Calu3 (cell line): ENCODE results near the gene PRKCG. TPM values are rescaled to one million over a fixed set of nuclear protein-coding genes. Genes with fewer than 3 reads are reported as not detected.
A peak's percentile ranks its signal among the peaks of the same experiment; 100 is the strongest.
"Not testable (repeated sequence)": the region's sequence is repeated elsewhere in the genome, so short reads cannot be mapped to it uniquely, and the experiment has no call there.

ENCODE experiments used
- BruUV-seq: library from RNA; stranded (reverse); fragments of 400-500 nt; replicated peaks from 2 replicates; lab custom pipeline; 2021; lab: Mats Ljungman, UMichigan
- CTCF ChIA-PET: fragments of 300-600 bp; sonication (Branson Sonifier 250); formaldehyde crosslinking; loops from one replicate; lab custom pipeline; 2022; ENCODE audit warnings: antibody characterized with exemption; lab: Charles Lee
- DNase-seq: peaks from one replicate; pipeline ENCODE4 v3.0.0; 2022
- H3K27ac Mint-ChIP-seq: one replicate; pipeline ENCODE4 v1.8.0; 2022; ENCODE audit warnings: mixed read lengths; ENCODE audit not compliant: unreplicated experiment
- H3K27me3 Mint-ChIP-seq: one replicate; pipeline ENCODE4 v1.8.0; 2022; ENCODE audit warnings: mixed read lengths; ENCODE audit not compliant: unreplicated experiment
- H3K36me3 Mint-ChIP-seq: one replicate; pipeline ENCODE4 v1.8.0; 2022; ENCODE audit warnings: mild to moderate bottlenecking, moderate library complexity, mixed read lengths; ENCODE audit not compliant: insufficient read depth, unreplicated experiment
- H3K4me1 Mint-ChIP-seq: one replicate; pipeline ENCODE4 v1.8.0; 2022; ENCODE audit warnings: mild to moderate bottlenecking, low read depth, mixed read lengths; ENCODE audit not compliant: unreplicated experiment
- H3K4me3 Mint-ChIP-seq: one replicate; pipeline ENCODE4 v1.8.0; 2022; ENCODE audit warnings: mild to moderate bottlenecking, low read depth, moderate library complexity, mixed read lengths; ENCODE audit not compliant: unreplicated experiment
- H3K9me3 Mint-ChIP-seq: one replicate; pipeline ENCODE4 v1.8.0; 2022; ENCODE audit warnings: low read depth, mixed read lengths; ENCODE audit not compliant: unreplicated experiment
- CTCF ChIP-seq: fragments of 200-600 bp; IDR thresholded peaks from one replicate; pipeline ENCODE4 v1.8.0; 2022; ENCODE audit warnings: antibody characterized with exemption; ENCODE audit not compliant: unreplicated experiment
- intact Hi-C: fragments of 100-400 bp; cut with micrococcal nuclease; formaldehyde crosslinking; loops from one replicate; pipeline ENCODE4 v1.10.0; 2022; ENCODE audit not compliant: unreplicated experiment
- total RNA-seq: library from RNA; stranded (reverse); gene quantifications from 2 replicates; pipeline ENCODE4 v1.2.3, GENCODE V29; 2022

PRKCG gene
- total RNA-seq, 1 experiment from 2014 or later: 59.6 TPM

GRCh38 chr19:53945998-53946397, 64.0 kb downstream of the PRKCG start:
- Mint-ChIP-seq H3K9me3 (peaks cover 4% of the 10 kb centered on the region), H3K27ac (no peak overlapping the region), H3K27me3 (peaks cover 28% of the 10 kb centered on the region), H3K36me3 (peaks cover 10% of the 10 kb centered on the region), H3K4me1 (peaks cover 11% of the 10 kb centered on the region), H3K4me3 (no peak overlapping the region)
- intact Hi-C loops: no loop called here
- no peak for TF ChIP-seq CTCF
- no peak for DNase-seq
- CTCF ChIA-PET: interaction anchor here (2.0 kb wide), 1 partner anchor 78 kb away, joined by 5 read pairs; no protein-coding TSS in a partner anchor
- BruUV-seq: no TSS peak

- no peak for TF ChIP-seq CTCF
- BruUV-seq: no TSS peak
- peak; percentile 41 for DNase-seq
- Mint-ChIP-seq H3K27ac (no peak overlapping the region), H3K9me3 (peaks cover 4% of the 10 kb centered on the region), H3K4me3 (no peak overlapping the region), H3K27me3 (peaks cover 27% of the 10 kb centered on the region), H3K4me1 (peaks cover 11% of the 10 kb centered on the region), H3K36me3 (peaks cover 8% of the 10 kb centered on the region)
- CTCF ChIA-PET: interaction anchor here (0.5 to 1.8 kb wide), 11 partner anchors 14 to 1072 kb away, joined by 3 to 10 read pairs (median 4); partner anchors contain the start of gene MYADM
- intact Hi-C loops: no loop called here
These were observed 65.6 kb downstream of the PRKCG start for GRCh38 chr19:53947624-53948023.

- H3K4me1 Mint-ChIP-seq: peaks cover 11% of the 10 kb centered on the region
- H3K27me3 Mint-ChIP-seq: peaks cover 21% of the 10 kb centered on the region
- intact Hi-C loops, BruUV-seq, H3K9me3 Mint-ChIP-seq, DNase-seq, H3K36me3 Mint-ChIP-seq, H3K4me3 Mint-ChIP-seq, H3K27ac Mint-ChIP-seq: not testable (repeated sequence)
- CTCF ChIA-PET: interaction anchor here (0.6 to 1.8 kb wide), 5 partner anchors 32 to 156 kb away, joined by 3 to 6 read pairs (median 4); no protein-coding TSS in a partner anchor
These were observed 66.6 kb downstream of the PRKCG start for GRCh38 chr19:53948611-53949010.

- no peak overlapping the region for H3K27ac Mint-ChIP-seq
- intact Hi-C loops: no loop called here
- no peak for TF ChIP-seq CTCF
- BruUV-seq: no TSS peak
- DNase-seq: no peak
- CTCF ChIA-PET: no interaction called here
- no peaks in the 10 kb centered on the region for H3K4me1 Mint-ChIP-seq
- no peak overlapping the region for H3K4me3 Mint-ChIP-seq
- peaks cover 37% of the 10 kb centered on the region for H3K27me3 Mint-ChIP-seq
- peaks cover 4% of the 10 kb centered on the region for H3K36me3 Mint-ChIP-seq
- no peaks in the 10 kb centered on the region for H3K9me3 Mint-ChIP-seq
These were observed 69.4 kb downstream of the PRKCG start for GRCh38 chr19:53951436-53951835.

GRCh38 chr19:53951947-53952346, 70.0 kb downstream of the PRKCG start:
- no peak for TF ChIP-seq CTCF
- no peak overlapping the region for H3K27ac Mint-ChIP-seq
- H3K4me3 Mint-ChIP-seq: no peak overlapping the region
- peaks cover 4% of the 10 kb centered on the region for H3K36me3 Mint-ChIP-seq
- no TSS peak for BruUV-seq
- no peaks in the 10 kb centered on the region for H3K9me3 Mint-ChIP-seq
- H3K4me1 Mint-ChIP-seq: no peaks in the 10 kb centered on the region
- CTCF ChIA-PET: no interaction called here
- intact Hi-C loops: no loop called here
- no peak for DNase-seq
- peaks cover 42% of the 10 kb centered on the region for H3K27me3 Mint-ChIP-seq
